ENCODE results near the gene NOVA2. TPM values are rescaled to one million over a fixed set of nuclear protein-coding genes. Genes with fewer than 3 reads are reported as not detected.
A peak's percentile ranks its signal among the peaks of the same experiment; 100 is the strongest.

Gene NOVA2
- polyA plus RNA-seq, 1 donor from 2014 or later: 9.3 TPM

DNA sequence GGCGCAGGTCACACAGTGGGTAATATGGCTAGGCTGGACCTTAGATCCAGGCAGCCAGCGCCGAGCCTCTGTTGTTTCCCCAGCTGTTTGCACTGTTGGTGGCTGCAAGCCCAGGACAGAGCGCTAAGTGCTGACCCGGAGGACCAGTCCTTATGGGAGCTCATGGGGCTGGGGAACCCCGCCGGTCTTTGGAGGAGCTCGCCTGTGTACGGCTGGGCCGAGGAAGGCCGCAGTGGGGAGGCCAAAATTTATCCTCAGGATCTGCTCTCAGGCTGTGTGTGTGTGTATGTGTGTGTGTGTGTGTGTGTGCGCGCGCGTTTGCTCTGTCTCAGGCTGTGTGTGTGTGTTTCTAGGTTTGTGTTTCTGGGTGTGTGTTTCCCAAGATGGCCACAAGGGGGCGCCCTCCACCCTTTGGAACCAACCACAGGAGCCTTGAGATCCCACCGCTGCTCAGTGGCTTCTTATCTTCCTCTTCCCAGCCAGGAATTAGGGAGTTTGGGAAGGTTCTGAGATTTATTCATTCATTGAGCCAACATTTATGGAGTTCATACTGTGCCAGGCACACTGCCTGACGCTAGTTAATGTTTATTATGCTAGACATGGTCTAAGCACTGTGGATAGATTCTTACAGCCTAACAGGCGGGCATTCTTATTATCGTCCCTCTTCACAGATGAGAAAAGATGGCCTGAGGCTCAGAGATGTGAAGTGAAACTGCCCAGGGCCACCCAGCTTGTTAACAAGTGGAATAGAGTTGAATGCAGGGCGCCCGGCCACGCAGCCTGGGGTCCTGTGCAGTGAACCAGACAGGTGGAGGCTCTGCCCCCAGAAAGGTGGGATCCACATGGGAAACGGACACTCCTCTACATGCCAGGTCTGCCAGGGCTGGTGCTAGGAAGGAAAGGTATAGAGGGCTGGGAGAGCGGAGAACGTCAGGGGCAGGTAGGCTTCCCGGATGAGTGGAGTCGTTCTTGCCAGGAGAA, 36.2 kb upstream of the NOVA2 start:
- no peaks in the 10 kb centered on the region for H3K9me3 ChIP-seq (ENCODE audit: low read length)
- H2AFZ ChIP-seq (ENCODE audit: low read depth, low read length): no peak overlapping the region
- no peak overlapping the region for H3K4me2 ChIP-seq (ENCODE audit: low read length)
- no peaks in the 10 kb centered on the region for H4K20me1 ChIP-seq (ENCODE audit: insufficient read depth)
- no peak overlapping the region for H3K27ac ChIP-seq (ENCODE audit: low read length)
- H3K4me3 ChIP-seq (ENCODE audit: low read length): no peak overlapping the region
- no peaks in the 10 kb centered on the region for H3F3A ChIP-seq (ENCODE audit: insufficient read depth, low read length, poor library complexity, severe bottlenecking)
- TF ChIP-seq TAF1 (IDR thresholded peaks at IDR 0.05; ENCODE audit: low read depth) (no peak), RAD21 (conservative IDR thresholded peaks at IDR 0.05) (peak; percentile 73), SMC3 (conservative IDR thresholded peaks at IDR 0.05; ENCODE audit: poor library complexity) (peak; percentile 87), POLR2AphosphoS5 (IDR thresholded peaks at IDR 0.05) (no peak), MXI1 (conservative IDR thresholded peaks at IDR 0.05; ENCODE audit: poor library complexity, severe bottlenecking) (peak; percentile 20), EZH2 (IDR thresholded peaks at IDR 0.05; ENCODE audit: borderline replicate concordance, insufficient read depth, low read length, poor library complexity, severe bottlenecking) (no peak), EP300 (conservative IDR thresholded peaks at IDR 0.05; ENCODE audit: poor library complexity, severe bottlenecking) (no peak)
- TF ChIP-seq, protein P1, sequence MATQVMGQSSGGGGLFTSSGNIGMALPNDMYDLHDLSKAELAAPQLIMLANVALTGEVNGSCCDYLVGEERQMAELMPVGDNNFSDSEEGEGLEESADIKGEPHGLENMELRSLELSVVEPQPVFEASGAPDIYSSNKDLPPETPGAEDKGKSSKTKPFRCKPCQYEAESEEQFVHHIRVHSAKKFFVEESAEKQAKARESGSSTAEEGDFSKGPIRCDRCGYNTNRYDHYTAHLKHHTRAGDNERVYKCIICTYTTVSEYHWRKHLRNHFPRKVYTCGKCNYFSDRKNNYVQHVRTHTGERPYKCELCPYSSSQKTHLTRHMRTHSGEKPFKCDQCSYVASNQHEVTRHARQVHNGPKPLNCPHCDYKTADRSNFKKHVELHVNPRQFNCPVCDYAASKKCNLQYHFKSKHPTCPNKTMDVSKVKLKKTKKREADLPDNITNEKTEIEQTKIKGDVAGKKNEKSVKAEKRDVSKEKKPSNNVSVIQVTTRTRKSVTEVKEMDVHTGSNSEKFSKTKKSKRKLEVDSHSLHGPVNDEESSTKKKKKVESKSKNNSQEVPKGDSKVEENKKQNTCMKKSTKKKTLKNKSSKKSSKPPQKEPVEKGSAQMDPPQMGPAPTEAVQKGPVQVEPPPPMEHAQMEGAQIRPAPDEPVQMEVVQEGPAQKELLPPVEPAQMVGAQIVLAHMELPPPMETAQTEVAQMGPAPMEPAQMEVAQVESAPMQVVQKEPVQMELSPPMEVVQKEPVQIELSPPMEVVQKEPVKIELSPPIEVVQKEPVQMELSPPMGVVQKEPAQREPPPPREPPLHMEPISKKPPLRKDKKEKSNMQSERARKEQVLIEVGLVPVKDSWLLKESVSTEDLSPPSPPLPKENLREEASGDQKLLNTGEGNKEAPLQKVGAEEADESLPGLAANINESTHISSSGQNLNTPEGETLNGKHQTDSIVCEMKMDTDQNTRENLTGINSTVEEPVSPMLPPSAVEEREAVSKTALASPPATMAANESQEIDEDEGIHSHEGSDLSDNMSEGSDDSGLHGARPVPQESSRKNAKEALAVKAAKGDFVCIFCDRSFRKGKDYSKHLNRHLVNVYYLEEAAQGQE (IDR thresholded peaks at IDR 0.05; ENCODE audit: borderline replicate concordance): peak; percentile 54
- TF ChIP-seq, protein P2, sequence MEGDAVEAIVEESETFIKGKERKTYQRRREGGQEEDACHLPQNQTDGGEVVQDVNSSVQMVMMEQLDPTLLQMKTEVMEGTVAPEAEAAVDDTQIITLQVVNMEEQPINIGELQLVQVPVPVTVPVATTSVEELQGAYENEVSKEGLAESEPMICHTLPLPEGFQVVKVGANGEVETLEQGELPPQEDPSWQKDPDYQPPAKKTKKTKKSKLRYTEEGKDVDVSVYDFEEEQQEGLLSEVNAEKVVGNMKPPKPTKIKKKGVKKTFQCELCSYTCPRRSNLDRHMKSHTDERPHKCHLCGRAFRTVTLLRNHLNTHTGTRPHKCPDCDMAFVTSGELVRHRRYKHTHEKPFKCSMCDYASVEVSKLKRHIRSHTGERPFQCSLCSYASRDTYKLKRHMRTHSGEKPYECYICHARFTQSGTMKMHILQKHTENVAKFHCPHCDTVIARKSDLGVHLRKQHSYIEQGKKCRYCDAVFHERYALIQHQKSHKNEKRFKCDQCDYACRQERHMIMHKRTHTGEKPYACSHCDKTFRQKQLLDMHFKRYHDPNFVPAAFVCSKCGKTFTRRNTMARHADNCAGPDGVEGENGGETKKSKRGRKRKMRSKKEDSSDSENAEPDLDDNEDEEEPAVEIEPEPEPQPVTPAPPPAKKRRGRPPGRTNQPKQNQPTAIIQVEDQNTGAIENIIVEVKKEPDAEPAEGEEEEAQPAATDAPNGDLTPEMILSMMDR (IDR thresholded peaks at IDR 0.05; ENCODE audit: poor library complexity, severe bottlenecking): peak; percentile 89
- no peaks in the 10 kb centered on the region for H3K9me2 ChIP-seq (ENCODE audit: insufficient read depth, low read length)
- H3K27me3 ChIP-seq (ENCODE audit: insufficient read depth, low read depth, low read length): peaks cover 4% of the 10 kb centered on the region
- H3K9ac ChIP-seq (ENCODE audit: low read length): no peak overlapping the region
- H3K36me3 ChIP-seq (ENCODE audit: insufficient read depth, low read length): no peaks in the 10 kb centered on the region
- H3K79me2 ChIP-seq (replicated peaks; ENCODE audit: insufficient read depth, low read length): no peaks in the 10 kb centered on the region

DNA sequence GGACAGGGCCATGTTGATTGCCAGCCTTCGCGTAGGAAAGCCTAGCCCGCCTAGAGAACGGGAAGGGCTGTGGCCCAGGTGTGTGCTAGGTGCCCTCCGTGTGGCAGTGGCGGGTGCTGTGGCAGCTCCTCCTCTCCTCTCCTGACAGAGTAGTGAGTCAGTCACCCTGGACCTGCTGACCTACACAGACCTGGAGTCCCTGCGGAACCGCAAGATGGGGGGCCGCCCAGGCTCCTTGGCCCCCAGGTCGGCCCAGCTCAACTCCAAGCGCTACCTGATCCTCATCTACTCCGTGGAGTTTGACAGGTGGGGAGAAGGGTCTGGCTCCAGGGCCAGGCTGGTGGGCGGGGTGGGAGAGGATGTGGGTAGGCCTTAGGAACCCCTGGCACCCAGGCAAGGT, 32.7 kb upstream of the NOVA2 start:
- TF ChIP-seq EP300 (conservative IDR thresholded peaks at IDR 0.05; ENCODE audit: poor library complexity, severe bottlenecking): no peak
- no peak for TF ChIP-seq TAF1 (IDR thresholded peaks at IDR 0.05; ENCODE audit: low read depth)
- no peak for TF ChIP-seq SMC3 (conservative IDR thresholded peaks at IDR 0.05; ENCODE audit: poor library complexity)
- TF ChIP-seq, protein P2 (IDR thresholded peaks at IDR 0.05; ENCODE audit: poor library complexity, severe bottlenecking): no peak
- no peak for TF ChIP-seq EZH2 (IDR thresholded peaks at IDR 0.05; ENCODE audit: borderline replicate concordance, insufficient read depth, low read length, poor library complexity, severe bottlenecking)
- no peak for TF ChIP-seq RAD21 (conservative IDR thresholded peaks at IDR 0.05)
- TF ChIP-seq POLR2AphosphoS5 (IDR thresholded peaks at IDR 0.05): no peak
- TF ChIP-seq MXI1 (conservative IDR thresholded peaks at IDR 0.05; ENCODE audit: poor library complexity, severe bottlenecking): no peak
- TF ChIP-seq, protein P1 (IDR thresholded peaks at IDR 0.05; ENCODE audit: borderline replicate concordance): no peak
- Histone ChIP-seq H3K9me2 (ENCODE audit: insufficient read depth, low read length) (no peaks in the 10 kb centered on the region), H3K4me3 (ENCODE audit: low read length) (no peak overlapping the region), H4K20me1 (ENCODE audit: insufficient read depth) (no peaks in the 10 kb centered on the region), H2AFZ (ENCODE audit: low read depth, low read length) (no peak overlapping the region), H3K27me3 (ENCODE audit: insufficient read depth, low read depth, low read length) (no peaks in the 10 kb centered on the region), H3K9ac (ENCODE audit: low read length) (no peak overlapping the region), H3F3A (ENCODE audit: insufficient read depth, low read length, poor library complexity, severe bottlenecking) (no peaks in the 10 kb centered on the region), H3K9me3 (ENCODE audit: low read length) (no peaks in the 10 kb centered on the region), H3K36me3 (ENCODE audit: insufficient read depth, low read length) (no peaks in the 10 kb centered on the region), H3K79me2 (replicated peaks; ENCODE audit: insufficient read depth, low read length) (peaks cover 2% of the 10 kb centered on the region), H3K27ac (ENCODE audit: low read length) (no peak overlapping the region), H3K4me2 (ENCODE audit: low read length) (no peak overlapping the region)

Measured in neural cell (in vitro differentiated cells).